GM19468 (cell line): ENCODE results near the gene SRP68.

ENCODE experiments used
- ATAC-seq: cut with Tn5 transposase; IDR thresholded peaks from one replicate; pipeline ENCODE4 v1.9.1; 2021; ENCODE audit warnings: mild to moderate bottlenecking, moderate library complexity, moderate number of reproducible peaks; ENCODE audit not compliant: unreplicated experiment; ENCODE audit errors: extremely low read depth

SRP68 gene

DNA sequence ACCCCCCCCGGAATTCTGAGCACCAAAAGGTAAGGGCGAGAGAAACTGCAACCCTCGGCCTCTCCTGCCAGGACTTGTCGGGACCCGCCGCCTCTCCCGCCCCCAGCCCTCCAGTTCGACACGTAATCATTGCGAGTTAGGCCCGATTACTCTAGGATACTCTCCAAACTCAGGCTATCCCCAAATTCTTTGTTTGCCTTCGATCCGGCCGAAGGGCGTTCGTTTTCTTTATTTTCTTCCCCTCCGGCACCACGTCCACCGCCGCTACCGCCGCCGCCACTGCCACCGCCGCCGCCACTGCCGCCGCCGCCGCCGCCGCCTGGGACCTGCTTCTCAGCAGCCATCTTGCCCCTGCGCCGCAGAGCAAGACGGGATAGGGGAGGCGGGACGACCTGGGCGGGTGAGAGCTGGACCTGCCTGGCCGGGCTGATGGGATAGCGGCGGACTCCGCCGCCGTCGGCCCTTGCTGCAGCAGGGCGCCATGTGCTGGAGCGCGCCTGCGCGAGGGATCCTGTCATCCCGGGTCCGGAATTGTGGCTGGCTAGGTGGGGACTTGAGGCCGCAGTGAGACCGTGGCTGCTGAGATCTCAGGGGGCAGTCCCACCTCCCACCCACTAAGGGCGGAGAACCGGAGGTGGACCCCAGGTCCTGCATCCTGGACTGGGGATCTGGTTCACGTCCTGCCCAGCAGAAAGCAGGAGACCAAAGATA is at the start of gene SRP68:
TSS of gene SRP68 (minus strand) at position 370 of the 711 bp plus-strand sequence. CDS start at position 344, 26 bp downstream.
- peak; percentile 41 for ATAC-seq

DNA sequence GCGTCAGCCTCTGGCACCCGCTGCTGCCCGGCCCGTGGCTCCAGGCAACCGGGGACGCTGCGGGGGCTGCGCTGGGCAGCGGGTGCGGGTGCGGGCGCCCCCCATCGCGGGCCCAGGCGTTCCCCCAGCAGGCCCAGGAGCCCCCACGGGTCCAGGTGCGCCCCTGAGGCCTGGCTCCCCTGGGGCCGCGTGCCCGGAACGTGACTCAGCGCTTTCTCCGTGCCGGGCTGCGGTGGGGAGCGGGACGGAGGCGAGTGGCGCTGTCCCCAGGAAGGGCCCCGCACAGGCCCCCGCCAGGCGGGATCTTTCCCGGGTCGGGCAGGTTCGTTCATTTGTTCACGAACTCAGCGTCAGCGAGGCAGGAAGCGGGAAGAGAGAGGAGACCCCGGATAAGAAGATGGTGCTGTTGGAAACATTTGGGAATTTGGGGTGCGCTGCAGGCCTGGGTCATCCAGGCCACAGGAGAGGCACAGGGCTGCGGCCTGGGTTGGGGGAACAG is 49.7 kb upstream of the SRP68 start:
- no peak for ATAC-seq

DNA sequence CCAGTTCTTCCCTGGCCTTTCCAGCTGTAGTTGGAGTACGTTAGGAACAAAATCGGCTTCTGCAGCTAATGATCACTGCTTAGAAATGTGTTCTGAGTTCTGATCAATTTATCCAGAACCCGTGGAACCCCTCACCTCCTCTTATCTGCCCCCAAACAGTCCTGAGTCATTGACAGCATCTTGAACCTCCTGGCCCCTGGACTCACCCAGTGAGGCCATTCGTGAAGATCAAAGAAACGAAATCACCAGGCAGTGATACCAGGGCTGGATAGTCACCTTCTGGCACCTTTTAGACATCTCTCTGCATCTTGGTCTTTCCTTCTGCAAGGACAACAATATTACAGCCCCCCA is 48.3 kb upstream of the SRP68 start:
- no peak for ATAC-seq

DNA sequence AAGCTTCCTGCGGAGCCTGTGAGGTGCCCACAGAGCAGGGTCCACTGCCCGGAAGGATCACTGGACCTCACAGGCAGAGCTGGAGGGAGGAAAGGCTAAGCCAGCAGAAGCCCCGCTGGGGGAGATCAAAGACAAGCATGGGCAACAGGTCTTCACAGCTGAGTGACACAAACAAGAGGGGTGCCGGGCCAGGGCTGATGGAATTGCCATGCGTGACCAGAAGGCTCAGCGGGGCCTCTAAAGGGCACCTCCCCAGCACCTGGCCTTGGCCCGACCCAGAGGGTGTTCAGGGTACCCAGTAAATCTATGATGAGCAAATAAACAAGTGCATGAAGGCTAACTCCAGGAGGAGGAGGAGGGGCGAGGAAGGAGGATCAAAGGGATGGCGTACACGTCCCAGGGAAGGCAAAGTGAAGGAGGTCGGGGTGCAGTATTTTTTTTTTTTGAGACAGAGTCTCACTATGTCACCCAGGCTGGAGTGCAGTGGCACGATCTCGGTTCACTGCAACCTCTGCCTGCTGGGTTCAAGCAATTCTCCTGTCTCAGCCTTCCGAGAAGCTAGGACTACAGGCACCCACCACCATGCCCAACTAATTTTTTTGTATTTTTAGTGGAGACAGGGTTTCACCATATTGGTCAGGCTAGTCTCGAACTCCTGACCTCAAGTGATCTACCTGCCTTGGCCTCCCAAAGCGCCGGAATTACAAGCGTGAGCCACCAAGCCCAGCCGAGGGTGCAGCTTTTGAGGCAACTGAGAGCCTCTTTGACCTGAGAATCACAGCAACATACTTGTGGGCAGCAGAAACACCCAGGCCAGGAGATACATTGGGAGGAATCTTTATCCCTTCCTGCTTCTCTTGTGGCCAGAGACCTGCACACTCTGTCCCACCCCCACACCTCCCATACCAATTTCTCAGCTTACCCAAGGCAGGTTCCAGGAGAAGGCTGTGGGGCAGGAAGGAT is 47.4 kb upstream of the SRP68 start:
- no peak for ATAC-seq

DNA sequence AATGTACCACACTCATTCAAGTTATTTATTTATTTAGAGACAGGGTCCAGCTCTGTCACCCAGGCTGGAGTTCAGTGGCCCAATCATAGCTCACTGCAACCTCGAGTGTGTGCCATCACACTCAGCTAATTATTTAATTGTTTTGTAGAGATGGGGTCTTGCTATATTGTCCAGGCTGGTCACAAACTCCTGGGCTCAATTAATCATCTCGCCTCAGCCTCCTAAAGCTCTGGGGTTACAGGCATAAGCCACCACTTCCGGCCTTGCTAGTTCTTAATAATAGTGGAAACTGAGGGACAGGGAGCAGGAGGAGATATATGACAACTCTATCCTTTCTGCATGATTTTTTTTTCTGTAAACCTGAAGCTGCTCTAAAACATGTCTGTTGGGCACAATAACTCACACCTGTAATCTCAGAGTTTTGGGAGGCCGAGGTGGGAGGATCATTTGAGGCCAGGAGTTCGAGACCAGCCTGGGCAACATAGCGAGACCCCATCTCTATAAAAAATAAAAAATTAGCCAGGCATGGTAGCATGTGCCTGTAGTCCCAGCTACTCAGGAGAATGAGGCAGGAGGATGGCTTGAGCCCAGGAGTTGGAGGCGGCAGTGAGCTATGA is 42.9 kb upstream of the SRP68 start:
- ATAC-seq = no peak

DNA sequence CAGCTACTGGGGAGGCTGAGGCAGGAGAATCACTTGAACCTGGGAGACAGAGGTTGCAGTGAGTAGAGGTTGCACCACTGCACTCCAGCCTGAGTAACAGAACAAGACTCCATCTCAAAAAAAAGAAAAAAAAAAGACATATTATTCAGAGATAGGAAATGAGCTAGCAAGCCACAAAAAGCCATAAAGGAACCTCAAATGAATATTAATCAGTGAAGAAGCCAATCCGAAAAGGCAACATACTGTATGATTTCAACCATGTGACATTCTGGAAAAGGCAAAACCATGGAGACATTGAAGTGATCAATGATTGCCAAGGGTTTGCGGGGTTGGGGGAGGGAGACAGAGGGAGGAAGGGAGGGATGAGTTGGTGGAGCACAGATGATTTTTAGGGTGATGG is 39.6 kb upstream of the SRP68 start:
- no peak for ATAC-seq

DNA sequence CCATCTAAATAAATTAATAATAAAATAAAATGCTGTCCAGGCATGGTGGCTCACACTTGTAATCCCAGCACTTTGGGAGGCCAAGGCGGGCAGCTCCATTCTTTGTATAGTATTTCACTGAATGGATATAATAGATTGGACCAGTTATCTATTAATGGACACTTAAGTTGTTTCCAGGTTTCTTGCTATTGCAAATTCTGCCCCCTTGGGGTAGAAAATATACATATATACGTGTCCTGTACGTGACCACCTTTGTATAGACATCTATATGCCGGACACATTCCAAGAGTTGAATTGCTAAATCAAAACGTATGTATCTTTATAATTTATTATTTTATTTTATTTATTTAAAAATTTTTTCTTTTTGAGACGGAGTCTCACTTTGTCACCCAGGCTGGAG is 35.2 kb upstream of the SRP68 start:
- no peak for ATAC-seq

DNA sequence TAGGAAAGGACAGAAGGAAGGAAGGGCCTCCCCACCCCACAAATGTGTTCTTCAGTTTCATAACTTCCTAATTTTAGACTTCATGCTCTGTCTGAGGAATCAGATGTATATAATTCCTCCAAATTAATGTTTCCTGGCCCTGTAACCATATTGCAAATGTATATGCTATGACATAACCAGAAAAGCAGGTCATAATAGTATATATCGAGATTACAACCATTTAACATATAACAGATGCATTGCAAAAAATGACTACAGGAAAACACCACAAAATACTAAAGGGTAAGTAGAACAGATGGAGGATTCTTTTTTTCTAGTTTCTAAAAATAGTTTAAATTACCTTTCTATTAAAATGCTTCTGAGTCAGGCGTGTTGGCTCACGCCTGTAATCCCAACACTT is 34.4 kb upstream of the SRP68 start:
- no peak for ATAC-seq

DNA sequence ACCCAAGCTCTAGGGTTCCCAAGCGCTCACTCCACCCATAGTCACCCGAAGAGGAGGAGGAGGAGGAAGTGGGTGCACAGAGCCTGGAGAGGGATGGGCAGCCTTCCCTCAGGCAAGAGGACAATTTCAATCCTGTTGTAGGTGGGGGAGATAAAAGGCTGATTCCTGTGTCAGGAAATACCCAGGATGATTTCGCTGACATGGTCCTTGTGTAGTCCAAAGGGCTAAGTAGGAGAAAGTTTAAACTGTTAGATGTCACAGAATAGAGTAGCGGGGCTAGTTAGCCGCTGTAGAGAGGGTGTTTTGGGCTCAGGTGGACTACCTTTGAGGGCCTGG is 32.5 kb upstream of the SRP68 start:
- ATAC-seq = no peak

DNA sequence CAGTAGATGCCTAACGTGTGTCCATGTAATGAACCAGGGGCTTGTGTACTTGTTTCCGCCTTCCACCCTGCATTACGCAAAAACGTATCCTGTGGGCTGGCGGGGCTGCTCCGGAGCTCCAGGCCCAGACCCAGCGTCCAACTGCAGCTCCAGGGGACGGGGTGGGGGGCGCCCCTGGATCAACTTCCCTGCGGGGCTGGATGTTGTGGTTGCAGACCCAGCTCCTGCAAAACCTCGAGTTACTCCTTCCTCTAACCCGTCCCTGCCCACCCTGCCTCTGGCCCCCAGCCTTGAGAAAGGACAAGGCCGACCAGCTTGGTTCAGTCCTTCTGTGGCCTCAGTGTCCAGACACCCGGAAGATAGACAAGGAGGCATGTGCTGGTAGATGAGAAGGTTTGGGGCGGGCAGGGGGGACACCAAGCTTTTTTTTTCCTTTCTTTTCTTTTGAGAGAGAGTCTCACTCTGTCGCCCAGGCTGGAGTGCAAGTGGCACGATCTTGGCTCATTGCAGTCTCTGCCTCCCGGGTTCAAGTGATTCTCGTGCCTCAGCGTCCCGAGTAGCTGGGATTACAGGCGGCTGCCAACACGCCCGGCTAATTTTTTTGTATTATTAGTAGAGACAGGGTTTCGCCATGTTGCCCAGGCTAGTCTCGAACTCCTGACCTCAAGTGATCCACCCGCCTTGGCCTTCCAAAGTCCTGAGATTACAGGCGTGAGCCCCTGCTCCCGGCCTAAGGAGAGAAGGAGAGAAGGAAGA is 32.0 kb upstream of the SRP68 start:
- ATAC-seq = no peak

DNA sequence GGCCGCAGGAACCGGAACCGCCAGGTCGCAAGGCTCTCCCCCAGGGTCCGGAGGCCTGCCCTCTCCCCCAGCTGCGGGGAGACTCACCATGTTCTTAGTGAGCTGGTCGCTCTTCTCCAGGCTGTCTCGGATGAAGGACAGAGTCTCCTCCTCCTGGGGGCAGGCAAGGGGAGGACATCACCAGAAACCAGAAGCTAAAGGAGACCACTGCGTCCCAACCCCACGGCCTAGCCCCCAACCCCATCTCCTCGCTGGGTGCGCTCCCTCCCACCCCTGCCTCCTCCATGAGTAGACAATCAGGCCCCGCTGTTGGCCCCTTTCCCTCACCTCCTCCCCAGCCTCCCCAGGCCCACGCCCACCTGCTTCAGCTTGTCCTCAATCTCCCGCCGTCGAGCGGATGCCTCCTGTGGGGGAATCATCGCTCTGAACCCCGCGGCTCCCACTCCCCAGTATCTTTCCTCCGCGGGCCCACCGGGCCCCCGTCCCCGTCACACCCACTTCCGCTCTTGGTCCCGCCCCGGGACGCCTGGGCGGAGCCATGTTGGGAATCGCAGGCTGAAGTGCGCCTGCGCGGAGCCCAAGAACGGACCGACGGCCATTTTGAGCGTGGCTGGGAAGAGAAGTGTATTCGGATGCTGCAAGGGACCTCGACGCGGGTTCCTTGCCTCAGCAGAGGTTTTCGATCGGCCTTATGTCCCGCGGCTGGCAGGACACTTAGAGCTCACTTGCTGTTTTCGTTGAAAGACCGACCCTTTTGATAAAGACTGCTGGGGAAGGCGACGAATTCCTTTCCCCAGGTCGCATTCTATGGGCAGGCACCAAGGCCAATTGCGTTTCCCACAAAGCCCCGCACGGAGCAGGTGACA is 31.2 kb upstream of the SRP68 start, which contains the start of gene EXOC7:
TSS of gene EXOC7 (minus strand) at position 514 of the 866 bp plus-strand sequence. CDS start at position 419, 95 bp downstream.
- ATAC-seq = peak; percentile 46

DNA sequence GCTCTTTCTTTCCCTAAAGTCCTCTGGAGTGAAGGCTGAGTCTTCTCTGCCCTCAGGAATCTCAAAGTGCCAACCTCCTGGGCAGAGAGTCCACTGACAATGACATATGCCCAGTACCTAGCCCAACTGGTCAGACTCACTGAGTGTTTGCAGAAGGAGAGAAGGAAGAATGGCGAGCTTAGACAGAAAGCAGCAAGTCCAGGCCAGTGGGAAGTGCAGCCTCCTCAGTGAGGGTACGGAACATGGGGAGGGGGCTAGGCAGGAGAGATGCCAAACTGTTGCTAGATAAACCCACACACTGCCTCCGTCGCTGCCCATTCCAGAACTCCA is 30.6 kb upstream of the SRP68 start:
- no peak for ATAC-seq

DNA sequence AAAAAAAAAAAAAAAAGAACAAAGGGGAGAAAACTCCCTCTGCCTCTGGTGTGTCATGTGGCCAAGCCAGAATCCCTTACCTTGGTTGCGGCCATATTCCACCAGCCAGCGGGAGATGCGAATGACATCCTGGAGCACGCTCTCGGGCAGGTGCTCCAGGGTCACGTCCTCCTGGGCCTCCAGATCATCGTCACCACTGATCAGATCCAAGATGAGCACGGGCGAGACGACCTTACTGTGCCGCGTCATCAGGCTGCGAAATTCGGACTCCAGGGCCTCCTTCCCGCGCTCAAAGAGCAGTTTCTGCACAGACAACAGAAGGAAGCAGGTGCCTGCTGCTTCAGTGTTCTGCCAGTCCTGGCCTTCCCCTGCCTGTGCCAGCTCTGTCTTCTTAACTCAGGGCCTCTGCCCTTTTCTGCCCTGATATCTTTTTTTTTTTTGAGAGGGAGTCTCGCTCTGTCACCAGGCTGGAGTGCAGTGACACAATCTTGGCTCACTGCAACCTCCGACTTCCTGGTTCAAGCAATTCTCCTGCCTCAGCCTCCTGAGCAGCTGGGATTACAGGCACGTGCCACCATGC is 25.5 kb upstream of the SRP68 start:
- ATAC-seq = no peak

DNA sequence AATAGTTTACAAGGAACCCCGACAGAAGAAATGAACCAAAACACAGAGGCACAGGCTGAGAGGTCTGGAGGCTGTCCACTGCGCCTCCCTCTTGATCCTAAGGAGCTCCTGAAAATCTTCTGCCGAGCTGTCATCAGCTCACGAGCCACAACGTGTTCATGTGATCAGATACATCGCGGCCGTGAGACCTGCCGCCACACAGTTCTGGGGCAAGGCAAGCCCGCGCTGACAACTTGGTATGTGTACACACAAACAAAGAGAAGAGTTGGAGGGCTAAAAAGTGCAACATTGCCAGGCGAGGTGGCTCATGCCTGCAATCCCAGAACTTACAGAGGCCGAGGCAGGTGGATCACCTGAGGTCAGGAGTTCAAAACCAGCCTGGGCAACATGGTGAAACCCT is 23.6 kb upstream of the SRP68 start:
- no peak for ATAC-seq

DNA sequence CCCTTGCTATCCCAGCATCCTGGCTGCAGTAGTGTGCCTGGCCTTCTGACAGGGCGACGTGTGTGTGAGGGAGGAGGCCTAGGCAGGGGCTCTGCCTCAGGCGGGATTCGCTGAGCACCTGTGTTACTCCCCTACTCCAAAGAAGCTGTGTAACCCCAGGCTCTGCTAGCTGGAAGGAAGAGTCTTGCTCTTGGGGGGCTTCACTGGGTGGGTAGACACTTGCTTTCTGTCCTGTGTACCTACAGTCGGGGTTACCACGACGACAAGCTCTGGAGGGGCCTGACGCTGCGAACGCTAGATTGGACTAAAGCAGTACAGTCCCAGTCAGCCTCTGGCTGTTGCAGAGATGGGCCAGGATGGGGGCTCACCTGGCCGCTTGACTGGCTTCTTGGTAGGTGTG is 21.7 kb upstream of the SRP68 start:
- ATAC-seq = no peak

DNA sequence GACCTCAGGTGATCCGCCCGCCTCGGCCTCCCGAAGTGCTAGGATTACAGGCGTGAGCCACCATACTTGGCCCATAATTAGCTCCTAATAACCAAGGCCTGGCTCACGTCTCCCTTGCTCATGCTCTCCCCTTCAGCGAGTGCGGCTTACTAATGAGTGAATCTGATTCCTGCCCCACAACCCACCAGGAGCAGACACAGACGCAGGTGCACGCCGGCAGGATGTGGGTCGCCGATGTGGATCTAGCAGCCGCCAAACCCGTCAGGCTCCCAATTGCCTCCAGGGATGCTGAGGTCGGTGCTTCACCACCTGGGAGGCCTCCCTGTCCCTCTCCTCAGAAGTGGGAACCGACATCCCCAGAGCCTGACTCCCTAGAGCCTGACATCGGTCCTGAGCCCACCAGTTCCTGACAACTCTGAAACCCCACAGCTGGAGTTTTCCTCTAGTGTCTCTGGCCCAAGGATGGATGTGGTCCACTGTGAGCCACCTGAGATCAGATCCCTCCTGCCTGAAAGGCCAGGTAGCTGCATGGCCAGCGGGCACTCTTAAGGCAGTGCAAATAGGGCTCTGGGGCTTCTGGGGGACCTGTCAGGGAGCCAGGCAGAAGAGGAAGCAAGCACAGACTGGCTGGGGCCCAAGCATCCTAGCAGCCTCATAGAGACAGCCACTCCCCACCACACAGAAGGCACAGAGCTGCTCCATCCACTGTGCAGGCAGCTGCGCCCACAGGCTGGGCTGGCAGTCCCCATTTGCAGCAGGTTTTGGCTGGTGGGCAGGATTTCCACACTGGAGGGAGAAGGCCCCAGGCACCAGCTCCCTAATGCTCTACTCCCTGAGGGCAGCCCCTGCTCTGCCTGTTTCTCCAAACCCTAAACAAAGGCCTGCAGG is 20.5 kb upstream of the SRP68 start:
- ATAC-seq = no peak

DNA sequence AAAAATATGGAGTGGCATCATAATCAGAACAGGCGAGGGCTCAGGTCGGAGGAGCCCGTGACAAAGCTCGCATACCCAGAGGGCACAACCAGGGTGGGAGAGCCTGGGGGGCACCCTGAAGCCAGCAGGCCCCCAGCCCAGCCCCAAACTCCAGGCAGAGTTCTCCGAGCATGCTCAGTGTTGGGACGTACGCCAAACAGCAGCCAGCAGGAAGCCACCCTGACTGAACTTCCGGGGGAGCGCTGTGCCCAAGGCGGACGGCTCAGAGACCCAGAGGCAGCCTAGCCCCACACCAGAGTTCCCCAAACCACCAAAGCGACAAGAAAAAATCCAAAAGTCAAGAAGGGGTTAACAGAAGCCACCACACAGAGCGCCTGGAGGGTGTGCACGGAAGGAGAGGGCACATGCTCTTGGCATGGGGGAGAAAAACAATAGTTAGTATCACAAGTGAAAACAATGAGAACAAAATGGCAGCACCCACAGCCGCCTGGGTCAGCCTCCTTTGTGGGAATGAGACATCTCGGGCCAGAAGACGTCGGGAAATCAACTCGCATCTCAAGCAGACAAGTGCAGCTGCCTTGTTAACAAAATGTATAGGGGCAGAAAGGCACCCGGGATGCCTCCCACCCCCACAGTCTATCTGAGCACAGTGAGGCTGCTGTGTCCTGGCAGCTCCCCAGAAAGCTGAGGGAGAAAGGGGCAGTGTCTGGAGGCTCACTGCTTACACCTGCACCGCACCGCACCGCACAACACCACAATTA is 19.4 kb upstream of the SRP68 start:
- no peak for ATAC-seq
